ENCODE data around the gene TTLL6. TPM values are rescaled to one million over a fixed set of nuclear protein-coding genes. Genes with fewer than 3 reads are reported as not detected.

TTLL6 gene
- polyA plus RNA-seq, 1 donor from 2014 or later = not detected

DNA sequence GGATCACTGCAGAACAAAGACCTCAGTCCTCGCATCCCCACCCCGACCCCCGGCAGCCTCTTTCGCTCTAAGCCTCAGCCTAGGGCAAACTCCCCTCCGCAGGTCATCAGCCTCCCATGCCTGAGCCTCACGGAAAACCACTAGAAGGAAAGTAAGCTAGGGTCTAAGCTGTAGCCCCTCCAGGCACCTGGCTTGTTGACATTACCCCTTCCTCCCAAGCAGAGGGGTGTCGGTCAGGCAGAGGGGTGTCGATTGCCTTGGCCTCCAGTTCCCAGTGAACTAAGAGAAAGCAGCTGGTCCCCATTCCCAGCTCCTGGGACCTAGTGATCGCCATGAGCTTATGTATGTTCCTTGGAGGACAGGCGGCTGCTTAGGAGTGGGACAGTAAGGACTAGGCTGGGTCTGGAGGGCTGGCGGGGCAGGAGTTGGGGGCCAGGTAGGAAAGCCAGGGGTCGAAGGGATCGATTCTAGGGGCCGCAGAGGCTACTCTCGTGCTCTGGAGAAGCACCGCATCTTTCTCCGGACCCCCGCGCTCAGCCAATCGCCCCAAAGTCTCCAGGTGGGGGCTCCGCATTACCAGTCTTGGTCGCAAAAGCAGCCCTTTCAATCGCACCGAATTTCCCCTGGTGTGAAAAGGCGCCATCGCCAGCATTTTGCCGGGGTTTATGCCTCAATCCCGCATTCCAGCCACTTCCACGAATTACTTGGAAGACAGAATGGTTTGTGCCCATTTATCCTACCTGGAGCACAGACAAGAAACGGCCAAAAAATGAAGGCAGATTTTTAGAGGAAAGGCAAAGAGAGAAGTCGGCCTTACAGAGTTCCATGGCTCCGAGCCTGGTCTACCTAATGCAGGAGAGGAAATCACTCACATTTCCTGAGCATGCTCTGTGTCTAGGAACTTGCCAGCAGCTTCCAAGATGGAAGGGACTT, 67.1 kb downstream of the TTLL6 start:
- Histone ChIP-seq H3K36me3 (ENCODE audit: insufficient read depth, low read length) (no peaks in the 10 kb centered on the region), H4K20me1 (ENCODE audit: insufficient read depth) (no peaks in the 10 kb centered on the region), H3K4me3 (ENCODE audit: low read length) (no peak overlapping the region), H2AFZ (ENCODE audit: low read depth, low read length) (no peak overlapping the region), H3K9ac (ENCODE audit: low read length) (no peak overlapping the region), H3K9me2 (ENCODE audit: insufficient read depth, low read length) (no peaks in the 10 kb centered on the region), H3K27ac (ENCODE audit: low read length) (no peak overlapping the region), H3K27me3 (ENCODE audit: insufficient read depth, low read depth, low read length) (peaks cover 100% of the 10 kb centered on the region), H3K9me3 (ENCODE audit: low read length) (no peaks in the 10 kb centered on the region), H3K79me2 (replicated peaks; ENCODE audit: insufficient read depth, low read length) (no peaks in the 10 kb centered on the region), H3K4me2 (ENCODE audit: low read length) (no peak overlapping the region), H3F3A (ENCODE audit: insufficient read depth, low read length, poor library complexity, severe bottlenecking) (no peaks in the 10 kb centered on the region)
- TF ChIP-seq TAF1 (IDR thresholded peaks at IDR 0.05; ENCODE audit: low read depth) = no peak
- no peak for TF ChIP-seq CTCF (IDR thresholded peaks at IDR 0.05; ENCODE audit: poor library complexity, severe bottlenecking)
- no peak for TF ChIP-seq EP300 (conservative IDR thresholded peaks at IDR 0.05; ENCODE audit: poor library complexity, severe bottlenecking)
- no peak for TF ChIP-seq EZH2 (IDR thresholded peaks at IDR 0.05; ENCODE audit: borderline replicate concordance, insufficient read depth, low read length, poor library complexity, severe bottlenecking)
- TF ChIP-seq POLR2AphosphoS5 (IDR thresholded peaks at IDR 0.05) = no peak
- TF ChIP-seq RAD21 (conservative IDR thresholded peaks at IDR 0.05) = no peak

- TF ChIP-seq SMC3 (conservative IDR thresholded peaks at IDR 0.05; ENCODE audit: poor library complexity) (no peak), TAF1 (IDR thresholded peaks at IDR 0.05; ENCODE audit: low read depth) (no peak), EP300 (conservative IDR thresholded peaks at IDR 0.05; ENCODE audit: poor library complexity, severe bottlenecking) (no peak)
- Histone ChIP-seq H3K36me3 (ENCODE audit: insufficient read depth, low read length) (no peaks in the 10 kb centered on the region), H2AFZ (ENCODE audit: low read depth, low read length) (no peak overlapping the region), H3K27ac (ENCODE audit: low read length) (no peak overlapping the region), H3K4me3 (ENCODE audit: low read length) (no peak overlapping the region), H3K79me2 (replicated peaks; ENCODE audit: insufficient read depth, low read length) (no peaks in the 10 kb centered on the region), H3K9ac (ENCODE audit: low read length) (no peak overlapping the region), H3K9me2 (ENCODE audit: insufficient read depth, low read length) (no peaks in the 10 kb centered on the region), H3K27me3 (ENCODE audit: insufficient read depth, low read depth, low read length) (peaks cover 100% of the 10 kb centered on the region), H3F3A (ENCODE audit: insufficient read depth, low read length, poor library complexity, severe bottlenecking) (no peaks in the 10 kb centered on the region), H4K20me1 (ENCODE audit: insufficient read depth) (no peaks in the 10 kb centered on the region), H3K4me2 (ENCODE audit: low read length) (no peak overlapping the region), H3K9me3 (ENCODE audit: low read length) (no peaks in the 10 kb centered on the region)
Measured at GRCh38 chr17:48748718-48749566, 68.1 kb downstream of the TTLL6 start.

DNA sequence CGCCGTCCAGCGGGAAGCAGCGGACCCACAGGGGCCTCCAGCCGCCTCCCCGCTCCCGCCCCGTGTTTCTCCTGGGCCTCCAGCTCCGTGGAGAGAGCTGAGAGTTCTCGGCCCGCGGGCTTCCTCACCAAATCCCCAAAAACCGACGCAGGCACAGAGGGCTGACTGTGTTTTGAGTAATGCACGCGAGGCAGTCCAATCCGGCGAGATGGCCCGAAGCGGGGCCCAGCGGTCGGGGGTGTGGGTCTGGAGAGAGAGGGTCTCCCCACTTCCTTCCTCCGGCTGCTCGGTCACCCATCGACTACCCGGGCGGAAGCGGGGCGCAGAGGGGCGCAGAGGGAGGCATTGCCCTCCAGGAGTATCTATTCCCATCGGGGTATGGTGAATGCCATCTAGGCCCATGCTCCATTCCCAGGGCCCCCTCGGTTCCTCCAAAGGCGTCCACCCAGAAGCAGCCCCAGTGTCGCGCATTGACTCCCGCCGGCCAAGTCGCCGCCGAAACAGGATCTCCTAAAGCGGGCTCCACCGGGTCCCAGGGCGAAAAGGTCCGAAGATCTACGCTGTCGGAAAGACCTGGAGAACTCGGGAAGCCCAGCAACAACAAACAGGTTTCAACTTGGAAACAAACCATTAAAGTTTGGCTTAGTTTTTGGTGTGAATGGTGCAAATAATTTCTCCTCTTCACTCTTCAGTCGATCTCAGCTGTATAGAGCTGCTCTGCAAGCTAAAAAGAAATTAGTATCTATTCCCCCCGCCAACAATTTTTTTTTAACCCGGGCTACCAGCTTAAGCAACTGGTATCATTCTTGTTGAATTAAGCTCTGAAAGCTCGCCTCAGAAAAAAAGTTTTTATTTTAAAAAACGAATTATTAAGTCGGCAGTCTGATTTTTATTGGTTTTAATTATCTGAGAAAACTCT, 69.3 kb downstream of the TTLL6 start:
- no peaks in the 10 kb centered on the region for H3K36me3 ChIP-seq (ENCODE audit: insufficient read depth, low read length)
- H3K9me3 ChIP-seq (ENCODE audit: low read length) = no peaks in the 10 kb centered on the region
- peaks cover 100% of the 10 kb centered on the region for H3K27me3 ChIP-seq (ENCODE audit: insufficient read depth, low read depth, low read length)
- TF ChIP-seq SMC3 (conservative IDR thresholded peaks at IDR 0.05; ENCODE audit: poor library complexity) (no peak), EZH2 (IDR thresholded peaks at IDR 0.05; ENCODE audit: borderline replicate concordance, insufficient read depth, low read length, poor library complexity, severe bottlenecking) (peak; percentile 67)
- H3K4me2 ChIP-seq (ENCODE audit: low read length) = no peak overlapping the region
- no peaks in the 10 kb centered on the region for H3K9me2 ChIP-seq (ENCODE audit: insufficient read depth, low read length)
- H3K9ac ChIP-seq (ENCODE audit: low read length) = no peak overlapping the region
- no peak overlapping the region for H3K27ac ChIP-seq (ENCODE audit: low read length)
- H4K20me1 ChIP-seq (ENCODE audit: insufficient read depth) = no peaks in the 10 kb centered on the region
- H3K79me2 ChIP-seq (replicated peaks; ENCODE audit: insufficient read depth, low read length) = no peaks in the 10 kb centered on the region
- H2AFZ ChIP-seq (ENCODE audit: low read depth, low read length) = no peak overlapping the region
- H3K4me3 ChIP-seq (ENCODE audit: low read length) = no peak overlapping the region
- no peaks in the 10 kb centered on the region for H3F3A ChIP-seq (ENCODE audit: insufficient read depth, low read length, poor library complexity, severe bottlenecking)
